Ishikawa (cell line): ENCODE data around the gene PTPN1.

Experiments used
- CEBPB ChIP-seq: IDR thresholded peaks from 2 replicates; pipeline ENCODE4 v1.6.1; 2012
- CREB1 ChIP-seq: IDR thresholded peaks from 2 replicates; pipeline ENCODE4 v1.6.1; 2012; ENCODE audit warnings: low read depth
- EGR1 ChIP-seq: IDR thresholded peaks from 2 replicates; pipeline ENCODE4 v1.6.1; 2012
- EP300 ChIP-seq: IDR thresholded peaks from 2 replicates; pipeline ENCODE4 v1.6.1; 2012; ENCODE audit warnings: borderline replicate concordance
- FOXM1 ChIP-seq: IDR thresholded peaks from 2 replicates; pipeline ENCODE4 v1.6.1; 2012; ENCODE audit warnings: low read depth, borderline replicate concordance
- MAX ChIP-seq: IDR thresholded peaks from 2 replicates; pipeline ENCODE4 v1.6.1; 2012
- NFIC ChIP-seq: IDR thresholded peaks from 2 replicates; pipeline ENCODE4 v1.6.1; 2012
- RAD21 ChIP-seq: IDR thresholded peaks from 2 replicates; pipeline ENCODE4 v1.6.1; 2012; ENCODE audit warnings: low read depth
- TAF1 ChIP-seq: IDR thresholded peaks from 2 replicates; pipeline ENCODE4 v1.6.1; 2012; ENCODE audit warnings: low read depth, mild to moderate bottlenecking
- TCF12 ChIP-seq: IDR thresholded peaks from 2 replicates; pipeline ENCODE4 v1.6.1; 2012; ENCODE audit warnings: low read depth
- TEAD4 ChIP-seq: IDR thresholded peaks from 2 replicates; pipeline ENCODE4 v1.6.1; 2012
- YY1 ChIP-seq: IDR thresholded peaks from 2 replicates; pipeline ENCODE4 v1.6.1; 2012; ENCODE audit warnings: low read depth
- ZBTB7A ChIP-seq: IDR thresholded peaks from 2 replicates; pipeline ENCODE4 v1.6.1; 2012; ENCODE audit warnings: low read depth
- TF ChIP-seq, protein P1 (sequence below): IDR thresholded peaks from 2 replicates; pipeline ENCODE4 v1.6.1; 2012
- TF ChIP-seq, protein P2 (sequence below): IDR thresholded peaks from 2 replicates; pipeline ENCODE4 v1.6.1; 2012; ENCODE audit warnings: low read depth, mild to moderate bottlenecking

Gene PTPN1

GRCh38 chr20:50587291-50587961, 77.2 kb downstream of the PTPN1 start:
- TF ChIP-seq TAF1 = no peak
- TF ChIP-seq NFIC = no peak
- TF ChIP-seq EP300 = 0 out of 2 replicates have a peak, but pooled peaks have one; percentile 23
- TF ChIP-seq CREB1 = no peak
- TF ChIP-seq RAD21 = no peak
- TF ChIP-seq TEAD4 = no peak
- TF ChIP-seq TCF12 = 0 out of 2 replicates have a peak, but pooled peaks have one; percentile 7
- TF ChIP-seq YY1 = no peak
- TF ChIP-seq MAX = no peak

DNA sequence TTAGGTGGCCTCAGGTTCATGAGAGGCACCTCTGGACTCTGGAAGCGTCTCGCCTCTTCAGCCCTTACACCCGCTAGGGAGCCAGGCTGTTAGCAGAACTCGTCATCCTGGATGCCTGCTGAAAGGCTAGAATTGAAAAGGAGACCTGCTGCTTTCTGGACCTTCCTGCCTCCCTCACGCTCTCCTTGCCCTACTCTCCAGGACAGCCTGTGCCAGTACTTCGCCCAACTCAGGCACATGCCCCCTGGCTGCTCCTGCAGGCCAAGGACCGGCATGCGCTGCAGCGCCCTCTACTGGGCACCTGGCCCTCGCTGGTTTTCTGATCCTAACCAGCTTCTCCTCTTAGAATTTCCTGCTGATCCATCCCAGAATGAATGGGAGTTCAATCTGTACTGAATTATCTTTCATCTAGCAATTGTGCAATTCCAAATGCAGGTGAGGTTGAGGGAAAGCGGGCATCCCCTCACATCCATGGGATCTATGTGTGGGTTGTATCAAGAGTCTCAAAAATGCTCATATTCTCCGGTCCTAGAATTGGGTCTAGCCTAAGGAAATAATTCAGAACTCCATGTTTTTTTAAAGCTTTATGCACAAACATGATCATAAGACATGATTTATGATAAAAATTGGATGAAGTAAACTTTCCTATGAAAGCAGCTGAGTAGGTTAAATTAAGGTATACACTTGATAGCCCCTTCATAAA, 78.0 kb downstream of the PTPN1 start:
- TF ChIP-seq, protein P1, sequence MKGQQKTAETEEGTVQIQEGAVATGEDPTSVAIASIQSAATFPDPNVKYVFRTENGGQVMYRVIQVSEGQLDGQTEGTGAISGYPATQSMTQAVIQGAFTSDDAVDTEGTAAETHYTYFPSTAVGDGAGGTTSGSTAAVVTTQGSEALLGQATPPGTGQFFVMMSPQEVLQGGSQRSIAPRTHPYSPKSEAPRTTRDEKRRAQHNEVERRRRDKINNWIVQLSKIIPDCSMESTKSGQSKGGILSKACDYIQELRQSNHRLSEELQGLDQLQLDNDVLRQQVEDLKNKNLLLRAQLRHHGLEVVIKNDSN = no peak
- TF ChIP-seq CREB1 = no peak
- TF ChIP-seq MAX = peak; percentile 94
- TF ChIP-seq ZBTB7A = no peak
- TF ChIP-seq TAF1 = no peak
- TF ChIP-seq CEBPB = no peak
- 0 out of 2 replicates have a peak, but pooled peaks have one; percentile 6 for TF ChIP-seq TCF12
- TF ChIP-seq RAD21 = peak; percentile 68

GRCh38 chr20:50589548-50590347, 79.6 kb downstream of the PTPN1 start:
- TF ChIP-seq CREB1 (no peak), TAF1 (no peak), ZBTB7A (no peak), TCF12 (no peak), EP300 (no peak), CEBPB (no peak), TEAD4 (no peak), MAX (no peak), NFIC (no peak), RAD21 (no peak), YY1 (no peak), EGR1 (no peak), FOXM1 (no peak)
- TF ChIP-seq, protein P2, sequence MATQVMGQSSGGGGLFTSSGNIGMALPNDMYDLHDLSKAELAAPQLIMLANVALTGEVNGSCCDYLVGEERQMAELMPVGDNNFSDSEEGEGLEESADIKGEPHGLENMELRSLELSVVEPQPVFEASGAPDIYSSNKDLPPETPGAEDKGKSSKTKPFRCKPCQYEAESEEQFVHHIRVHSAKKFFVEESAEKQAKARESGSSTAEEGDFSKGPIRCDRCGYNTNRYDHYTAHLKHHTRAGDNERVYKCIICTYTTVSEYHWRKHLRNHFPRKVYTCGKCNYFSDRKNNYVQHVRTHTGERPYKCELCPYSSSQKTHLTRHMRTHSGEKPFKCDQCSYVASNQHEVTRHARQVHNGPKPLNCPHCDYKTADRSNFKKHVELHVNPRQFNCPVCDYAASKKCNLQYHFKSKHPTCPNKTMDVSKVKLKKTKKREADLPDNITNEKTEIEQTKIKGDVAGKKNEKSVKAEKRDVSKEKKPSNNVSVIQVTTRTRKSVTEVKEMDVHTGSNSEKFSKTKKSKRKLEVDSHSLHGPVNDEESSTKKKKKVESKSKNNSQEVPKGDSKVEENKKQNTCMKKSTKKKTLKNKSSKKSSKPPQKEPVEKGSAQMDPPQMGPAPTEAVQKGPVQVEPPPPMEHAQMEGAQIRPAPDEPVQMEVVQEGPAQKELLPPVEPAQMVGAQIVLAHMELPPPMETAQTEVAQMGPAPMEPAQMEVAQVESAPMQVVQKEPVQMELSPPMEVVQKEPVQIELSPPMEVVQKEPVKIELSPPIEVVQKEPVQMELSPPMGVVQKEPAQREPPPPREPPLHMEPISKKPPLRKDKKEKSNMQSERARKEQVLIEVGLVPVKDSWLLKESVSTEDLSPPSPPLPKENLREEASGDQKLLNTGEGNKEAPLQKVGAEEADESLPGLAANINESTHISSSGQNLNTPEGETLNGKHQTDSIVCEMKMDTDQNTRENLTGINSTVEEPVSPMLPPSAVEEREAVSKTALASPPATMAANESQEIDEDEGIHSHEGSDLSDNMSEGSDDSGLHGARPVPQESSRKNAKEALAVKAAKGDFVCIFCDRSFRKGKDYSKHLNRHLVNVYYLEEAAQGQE = no peak
- TF ChIP-seq, protein P1 = no peak

GRCh38 chr20:50590348-50590664, 80.1 kb downstream of the PTPN1 start:
- no peak for TF ChIP-seq NFIC
- TF ChIP-seq YY1 = no peak
- TF ChIP-seq, protein P2 = no peak
- TF ChIP-seq CREB1 = no peak
- no peak for TF ChIP-seq EP300
- no peak for TF ChIP-seq CEBPB
- no peak for TF ChIP-seq FOXM1
- no peak for TF ChIP-seq EGR1
- TF ChIP-seq MAX = no peak
- TF ChIP-seq TCF12 = no peak
- TF ChIP-seq RAD21 = no peak
